H1 (cell line): Measurements from ENCODE around the gene FOXK1. TPM values are rescaled to one million over a fixed set of nuclear protein-coding genes. Genes with fewer than 3 reads are reported as not detected.

Source experiments
- CTCF ChIA-PET: fragments of 300-600 bp; sonication (Branson Sonifier 250); formaldehyde crosslinking; loops from one replicate; lab custom pipeline; 2021; ENCODE audit not compliant: partially characterized antibody; lab: Charles Lee
- POLR2A ChIA-PET: fragments of 300-600 bp; sonication (Branson Sonifier 250); formaldehyde crosslinking; loops from one replicate; lab custom pipeline; 2021; ENCODE audit warnings: inconsistent platforms; ENCODE audit not compliant: partially characterized antibody; lab: Charles Lee
- DNase-seq, 2 experiments: peaks; one replicate each; pipeline versions ENCODE4 v3.0.0 to v3.0.0-alpha.2; 2010 to 2022; ENCODE audit warnings: low spot score in 2 of 2, low read depth in 1 of 2, mixed read lengths in 1 of 2
- FAIRE-seq: peaks from 2 replicates; lab custom pipeline; 2011; peaks lifted over from hg19 to GRCh38; lab: Jason Lieb, UNC
- H2AFZ ChIP-seq: 2 replicates; pipeline ENCODE4 v1.8.1; 2012; ENCODE audit warnings: low read length, inconsistent platforms
- H2AK5ac ChIP-seq: 2 replicates; pipeline ENCODE4 v1.6.1; 2013; ENCODE audit warnings: low read depth, low read length
- H2BK120ac ChIP-seq: replicated peaks from 2 replicates; pipeline ENCODE3; 2013; ENCODE audit warnings: low read depth, low read length, inconsistent platforms
- H2BK12ac ChIP-seq: 2 replicates; pipeline ENCODE4 v1.6.1; 2013; ENCODE audit warnings: low read depth, low read length
- H2BK15ac ChIP-seq: 2 replicates; pipeline ENCODE4 v1.6.1; 2013; ENCODE audit warnings: low read length
- H2BK20ac ChIP-seq: 2 replicates; pipeline ENCODE4 v1.6.1; 2013; ENCODE audit warnings: low read length
- H2BK5ac ChIP-seq: 2 replicates; pipeline ENCODE4 v1.6.1; 2013; ENCODE audit warnings: low read depth, low read length
- H3K14ac ChIP-seq: 2 replicates; pipeline ENCODE4 v1.6.1; 2013; ENCODE audit warnings: inconsistent platforms; ENCODE audit not compliant: insufficient read length
- H3K18ac ChIP-seq: 2 replicates; pipeline ENCODE4 v1.6.1; 2013; ENCODE audit warnings: low read length; ENCODE audit errors: extremely low read depth
- H3K23ac ChIP-seq: 2 replicates; pipeline ENCODE4 v1.6.1; 2013; ENCODE audit warnings: inconsistent platforms; ENCODE audit not compliant: insufficient read length
- H3K23me2 ChIP-seq: 2 replicates; pipeline ENCODE4 v1.6.1; 2013; ENCODE audit warnings: low read depth, low read length
- H3K27ac ChIP-seq: 2 replicates; pipeline ENCODE4 v1.6.1; 2011; ENCODE audit warnings: low read depth, low read length, inconsistent platforms
- H3K27me3 ChIP-seq, 4 experiments: replicated peaks in 1 of 4; 1 replicate in 1 of 4; 2 replicates in 3 of 4; pipeline versions ENCODE4 v1.6.1 to v1.8.1; 2011 to 2013; ENCODE audit warnings: low read length in 3 of 4, mild to moderate bottlenecking in 3 of 4, inconsistent platforms in 2 of 4, mixed read lengths in 2 of 4, moderate library complexity in 1 of 4; ENCODE audit not compliant: control insufficient read depth in 3 of 4, insufficient read depth in 3 of 4; ENCODE audit errors: extremely low read depth in 1 of 4
- H3K36me3 ChIP-seq, 4 experiments: 2 replicates each; pipeline versions ENCODE4 v1.6.1 to v1.8.1; 2011 to 2013; ENCODE audit warnings: mild to moderate bottlenecking in 4 of 4, low read length in 3 of 4, moderate library complexity in 2 of 4, control low read depth in 1 of 4, inconsistent platforms in 1 of 4; ENCODE audit not compliant: insufficient read depth in 4 of 4, control insufficient read depth in 2 of 4
- H3K4ac ChIP-seq: replicated peaks from 2 replicates; pipeline ENCODE3; 2013; ENCODE audit warnings: low read length, low read depth, mixed read lengths, inconsistent platforms; ENCODE audit not compliant: insufficient read length
- H3K4me1 ChIP-seq, 4 experiments: replicated peaks in 1 of 4; 1 replicate in 1 of 4; 2 replicates in 3 of 4; pipeline versions ENCODE4 v1.6.1 to v1.8.1; 2011 to 2013; ENCODE audit warnings: low read length in 3 of 4, inconsistent platforms in 2 of 4, mixed read lengths in 1 of 4; ENCODE audit not compliant: insufficient read depth in 4 of 4, control insufficient read depth in 3 of 4
- H3K4me2 ChIP-seq, 2 experiments: 2 replicates each; pipeline versions ENCODE4 v1.6.1 to v1.8.1; 2011 to 2013; ENCODE audit warnings: low read depth in 2 of 2, low read length in 2 of 2, control low read depth in 1 of 2, inconsistent platforms in 1 of 2, mild to moderate bottlenecking in 1 of 2; ENCODE audit not compliant: insufficient read depth in 1 of 2
- H3K4me3 ChIP-seq, 4 experiments: fragments of 200-600, 300-600 bp in 1 of 4; sonication (generic), shearing (Covaris generic), sonication (Bioruptor Twin) in 1 of 4; 2 replicates each; pipeline versions ENCODE4 v1.5.1 to v1.8.1; 2011 to 2016; ENCODE audit warnings: low read length in 4 of 4, low read depth in 3 of 4, control low read depth in 2 of 4, inconsistent platforms in 2 of 4, mild to moderate bottlenecking in 2 of 4, mixed read lengths in 1 of 4, moderate library complexity in 1 of 4; ENCODE audit not compliant: insufficient read depth in 2 of 4; ENCODE audit errors: extremely low read depth in 1 of 4
- H3K56ac ChIP-seq: replicated peaks from 2 replicates; pipeline ENCODE3; 2013; ENCODE audit warnings: low read depth, mild to moderate bottlenecking, mixed read lengths, low read length, inconsistent platforms; ENCODE audit not compliant: insufficient read length
- H3K79me1 ChIP-seq: 2 replicates; pipeline ENCODE4 v1.6.1; 2013; ENCODE audit warnings: low read depth, low read length, control low read depth
- H3K79me2 ChIP-seq, 2 experiments: 2 replicates each; pipeline versions ENCODE4 v1.6.1 to v1.8.1; 2012 to 2013; ENCODE audit warnings: low read length in 2 of 2, mild to moderate bottlenecking in 2 of 2, inconsistent platforms in 1 of 2; ENCODE audit not compliant: insufficient read depth in 2 of 2, control insufficient read depth in 1 of 2
- H3K9ac ChIP-seq, 4 experiments: replicated peaks in 1 of 4; 1 replicate in 1 of 4; 2 replicates in 3 of 4; pipeline versions ENCODE4 v1.6.1 to v1.8.1; 2011 to 2013; ENCODE audit warnings: low read depth in 3 of 4, low read length in 3 of 4, control low read depth in 2 of 4, mild to moderate bottlenecking in 2 of 4, moderate library complexity in 2 of 4, inconsistent platforms in 1 of 4; ENCODE audit errors: extremely low read depth in 1 of 4
- H3K9me3 ChIP-seq, 2 experiments: 2 replicates each; pipeline versions ENCODE4 v1.6.1 to v1.8.1; 2012 to 2013; ENCODE audit warnings: mild to moderate bottlenecking in 2 of 2, moderate library complexity in 2 of 2, control low read depth in 1 of 2, inconsistent platforms in 1 of 2, low read depth in 1 of 2, low read length in 1 of 2, mixed read lengths in 1 of 2; ENCODE audit not compliant: insufficient read depth in 2 of 2
- H4K20me1 ChIP-seq, 2 experiments: replicated peaks in 1 of 2; 2 replicates each; pipeline versions ENCODE3 to v1.8.1; 2011 to 2013; ENCODE audit warnings: inconsistent platforms in 2 of 2, low read length in 2 of 2, mild to moderate bottlenecking in 1 of 2; ENCODE audit not compliant: insufficient read depth in 2 of 2, control insufficient read depth in 1 of 2
- H4K5ac ChIP-seq: 2 replicates; pipeline ENCODE4 v1.6.1; 2013; ENCODE audit warnings: low read length, low read depth, mixed read lengths, inconsistent platforms; ENCODE audit not compliant: insufficient read length
- H4K8ac ChIP-seq: 2 replicates; pipeline ENCODE4 v1.8.0; 2013; ENCODE audit warnings: mild to moderate bottlenecking, moderate library complexity, low read length, inconsistent platforms; ENCODE audit not compliant: insufficient read depth; ENCODE audit errors: extremely low read depth
- H4K91ac ChIP-seq: replicated peaks from 2 replicates; pipeline ENCODE3; 2013; ENCODE audit warnings: low read length, mixed read lengths, inconsistent platforms; ENCODE audit not compliant: insufficient read length
- BACH1 ChIP-seq: IDR thresholded peaks from 2 replicates; pipeline ENCODE4 v1.6.1; 2012; ENCODE audit warnings: low read length, improper control_type of control experiment
- CBX8 ChIP-seq: fragments of 300-800, 300-1000 bp; sonication (generic); IDR thresholded peaks from 2 replicates; pipeline ENCODE4 v1.7.1; 2016; ENCODE audit warnings: low read depth, low read length, borderline replicate concordance
- HDAC6 ChIP-seq: IDR thresholded peaks from one replicate; pipeline ENCODE4 v1.7.1; 2012; ENCODE audit warnings: low read depth, mild to moderate bottlenecking, inconsistent platforms, low read length, moderate library complexity
- KDM4A ChIP-seq: IDR thresholded peaks from one replicate; pipeline ENCODE4 v1.7.1; 2012; ENCODE audit warnings: low read depth, mild to moderate bottlenecking, moderate library complexity, low read length, inconsistent platforms; ENCODE audit not compliant: severe bottlenecking
- POLR2AphosphoS5 ChIP-seq: IDR thresholded peaks from 2 replicates; pipeline ENCODE4 v1.6.1; 2011; ENCODE audit warnings: low read depth, low read length
- RNF2 ChIP-seq: fragments of 200-900, 300-1000 bp; sonication (generic); IDR thresholded peaks from 2 replicates; pipeline ENCODE4 v1.7.1; 2016; ENCODE audit warnings: borderline replicate concordance, low read depth, mild to moderate bottlenecking, antibody characterized with exemption, low read length; ENCODE audit not compliant: poor library complexity, severe bottlenecking; ENCODE audit errors: missing control alignments
- SIX5 ChIP-seq: IDR thresholded peaks from 2 replicates; pipeline ENCODE4 v1.6.1; 2011; ENCODE audit warnings: mild to moderate bottlenecking, low read depth, low read length
- SP4 ChIP-seq: IDR thresholded peaks from 2 replicates; pipeline ENCODE4 v1.6.1; 2012; ENCODE audit warnings: low read length, inconsistent platforms
- SRF ChIP-seq: IDR thresholded peaks from 2 replicates; pipeline ENCODE4 v1.6.1; 2011; ENCODE audit warnings: mild to moderate bottlenecking, low read depth, low read length, moderate library complexity
- TAF7 ChIP-seq: optimal IDR thresholded peaks from 2 replicates; pipeline ENCODE3; 2011; ENCODE audit warnings: low read depth, mild to moderate bottlenecking, inconsistent platforms, low read length, moderate library complexity, borderline replicate concordance
- TCF12 ChIP-seq: IDR thresholded peaks from 2 replicates; pipeline ENCODE4 v1.6.1; 2011; ENCODE audit warnings: low read depth, mild to moderate bottlenecking, low read length
- TEAD4 ChIP-seq: IDR thresholded peaks from 2 replicates; pipeline ENCODE4 v1.6.1; 2012; ENCODE audit warnings: low read depth, low read length, inconsistent platforms, mixed read lengths
- ZNF274 ChIP-seq: IDR thresholded peaks from 2 replicates; pipeline ENCODE4 v1.7.0; 2012; ENCODE audit warnings: low read length, borderline replicate concordance; ENCODE audit errors: extremely low read depth
- WGBS, 2 experiments: shearing (Covaris generic) in 1 of 2; methylation state at CpG; one replicate each; pipeline versions ENCODE4 v1.1.6 to v1.1.7; 2013 to 2015; ENCODE audit warnings: low lambda C conversion rate in 2 of 2, mixed read lengths in 2 of 2, inconsistent platforms in 1 of 2, low coverage in 1 of 2, missing lambda C conversion rate in 1 of 2; ENCODE audit not compliant: insufficient replicate concordance in 2 of 2, insufficient coverage in 1 of 2, insufficient read length in 1 of 2; ENCODE audit errors: extremely low coverage in 1 of 2, missing lambda C conversion rate in 1 of 2; 5-methylcytosine and 5-hydroxymethylcytosine counted together
- polyA plus RNA-seq, 7 experiments: library from polyadenylated mRNA; depleted of rRNA in 3 of 7; stranded (reverse) in 5 of 7; unstranded in 2 of 7; fragments of >200 nt in 5 of 7; fragments of 200-250 nt in 2 of 7; gene quantifications; 1 replicate in 5 of 7; 2 replicates in 1 of 7; 4 replicates in 1 of 7; pipeline versions ENCODE4 v1.2.1 to v1.2.3, GENCODE V29; 2011 to 2013; ENCODE audit warnings: missing spikeins in 2 of 7, mixed read lengths in 2 of 7
- total RNA-seq: library from RNA; stranded (reverse); fragmentation: NEBNext Ultra II Directional; extraction: Animal tissue kit (Norgen Biotek cat#: 25700); gene quantifications from 2 replicates; pipeline ENCODE4 v1.2.1, GENCODE V29; 2021

Gene FOXK1
- total and polyA plus RNA-seq, 2 of the 8 experiments (the other 6 are each of a cell fraction or from before 2014, with no cell fraction given): 2.0 to 8.5 TPM

DNA sequence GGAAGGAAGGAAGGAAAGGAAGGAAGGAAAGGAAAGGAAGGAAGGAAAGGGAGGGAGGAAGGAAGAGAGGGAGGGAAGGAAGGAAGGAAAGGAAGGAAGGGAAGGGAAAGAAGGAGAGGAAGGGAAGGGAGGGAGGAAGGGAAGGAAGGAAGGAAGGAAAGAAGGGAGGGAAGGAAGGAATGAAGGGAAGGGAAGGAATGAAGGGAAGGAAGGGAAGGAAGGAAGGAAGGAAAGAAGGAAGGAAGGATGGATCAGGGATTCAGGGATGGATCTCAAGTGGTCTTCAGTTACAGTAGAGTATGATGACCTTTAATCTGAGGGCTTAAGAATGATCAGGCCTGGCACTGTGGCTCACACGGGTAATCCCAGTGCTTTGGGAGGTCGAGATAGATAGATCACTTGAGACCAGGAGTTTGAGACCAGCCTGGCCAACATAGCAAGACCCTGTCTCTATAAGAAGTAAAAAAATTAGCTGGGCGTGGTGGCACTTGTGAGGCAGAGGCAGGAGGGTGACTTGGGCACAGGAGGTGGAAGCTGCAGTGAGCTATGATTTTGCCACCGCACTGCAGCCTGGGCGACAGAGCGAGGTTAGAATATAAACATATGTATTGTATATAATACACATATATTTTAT lies 760 bp upstream of the FOXK1 start:
- H2AK5ac ChIP-seq: peak overlapping the region; percentile 95; the same call in 1 of the 2 replicates
- no peak overlapping the region for H2BK5ac ChIP-seq
- peaks cover 3 to 6% of the 10 kb centered on the region in 2 experiments; a peak in 2 of 4 replicates for H3K79me2 ChIP-seq
- H4K91ac ChIP-seq: no peak overlapping the region
- DNase-seq: no peak
- no peak overlapping the region for H3K27ac ChIP-seq
- H3K23ac ChIP-seq: no peak overlapping the region
- H2BK12ac ChIP-seq: no peak overlapping the region
- H2AFZ ChIP-seq: no peak overlapping the region
- H3K9me3 ChIP-seq: peaks cover 0 to 7% of the 10 kb centered on the region in 2 experiments; a peak in 2 of 4 replicates
- H3K4me1 ChIP-seq: peaks cover 0 to 6% (median 5%) of the 10 kb centered on the region in 4 experiments; a peak in 5 of 7 replicates
- H4K8ac ChIP-seq: no peak overlapping the region
- H3K23me2 ChIP-seq: peaks cover 9% of the 10 kb centered on the region; the same call in 1 of the 2 replicates
- 83% methylated on average over 6 of the region's 6 CpGs; no CpG with 5 or more reads in 1 of the 2 experiments for WGBS, 2 experiments
- H2BK15ac ChIP-seq: peak overlapping the region; percentile 72; the same call in 1 of the 2 replicates
- H3K4me3 ChIP-seq: peak overlapping the region in 1 of 4 experiments; percentile 43; a peak in 1 of 8 replicates
- no peak overlapping the region for H3K4ac ChIP-seq
- POLR2A ChIA-PET: interaction anchor here (1.0 to 2.5 kb wide), 2 partner anchors 10 to 40 kb away, joined by 4 to 18 read pairs; no protein-coding TSS in a partner anchor
- H3K18ac ChIP-seq: no peak overlapping the region
- H2BK20ac ChIP-seq: no peak overlapping the region
- H4K20me1 ChIP-seq: peaks cover 5 to 20% of the 10 kb centered on the region in 2 experiments
- H4K5ac ChIP-seq: no peak overlapping the region
- H3K56ac ChIP-seq: no peak overlapping the region
- no peak overlapping the region for H3K9ac ChIP-seq
- H2BK120ac ChIP-seq: no peak overlapping the region
- no peaks in the 10 kb centered on the region for H3K36me3 ChIP-seq
- H3K14ac ChIP-seq: no peak overlapping the region
- peak overlapping the region in 1 of 2 experiments; percentile 46; a peak in 2 of 4 replicates for H3K4me2 ChIP-seq
- H3K79me1 ChIP-seq: peaks cover 2% of the 10 kb centered on the region; the same call in 1 of the 2 replicates
- CTCF ChIA-PET: no interaction called here
- peaks cover 3 to 31% (median 15%) of the 10 kb centered on the region in 4 experiments for H3K27me3 ChIP-seq
- FAIRE-seq: no peak
- TF ChIP-seq RNF2: no peak
- no peak for TF ChIP-seq KDM4A
- TF ChIP-seq ZNF274: no peak
- no peak for TF ChIP-seq SIX5
- no peak for TF ChIP-seq TAF7
- TF ChIP-seq TEAD4: no peak
- no peak for TF ChIP-seq SRF
- TF ChIP-seq TCF12: no peak
- no peak for TF ChIP-seq POLR2AphosphoS5
- no peak for TF ChIP-seq HDAC6
- TF ChIP-seq CBX8: no peak
- no peak for TF ChIP-seq SP4
- TF ChIP-seq BACH1: no peak
